Panc1 (cell line): ENCODE data around the gene TMEM129. TPM values are rescaled to one million over a fixed set of nuclear protein-coding genes. Genes with fewer than 3 reads are reported as not detected.

ENCODE experiments used
- ATAC-seq: fragments of 200-7000 bp; cut with Tn5 transposase; 2 replicates; pipeline ENCODE4 v1.9.1; 2020; ENCODE audit warnings: mild to moderate bottlenecking, moderate library complexity
- BruUV-seq: library from RNA; stranded (reverse); fragments of 400-500 nt; replicated peaks from 2 replicates; lab custom pipeline; 2021; lab: Mats Ljungman, UMichigan
- CTCF ChIA-PET: fragments of 300-600 bp; sonication (Branson Sonifier 250); formaldehyde crosslinking; loops from one replicate; lab custom pipeline; 2022; ENCODE audit warnings: antibody characterized with exemption; lab: Charles Lee
- POLR2A ChIA-PET: fragments of 300-600 bp; sonication (Branson Sonifier 250); formaldehyde crosslinking; loops from one replicate; lab custom pipeline; 2022; ENCODE audit warnings: antibody characterized with exemption; lab: Charles Lee
- DNase-seq: peaks from one replicate; pipeline ENCODE4 v3.0.0-alpha.2; 2010; ENCODE audit warnings: low read depth, low spot score
- H3K27ac ChIP-seq: 2 replicates; pipeline ENCODE4 v1.5.1; 2011; ENCODE audit warnings: mild to moderate bottlenecking, low read length, inconsistent platforms
- H3K27me3 ChIP-seq: fragments of 200-500 bp; sonication (Bioruptor generic); 2 replicates; pipeline ENCODE4 v1.6.0; 2014; ENCODE audit warnings: low read length, inconsistent platforms; ENCODE audit not compliant: control insufficient read depth, insufficient read depth
- H3K36me3 ChIP-seq: fragments of 200-500 bp; sonication (Bioruptor generic); 2 replicates; pipeline ENCODE4 v1.5.1; 2014; ENCODE audit warnings: inconsistent platforms, mild to moderate bottlenecking, low read length, moderate library complexity; ENCODE audit not compliant: control insufficient read depth, insufficient read depth
- H3K4me1 ChIP-seq: 2 replicates; pipeline ENCODE4 v1.5.1; 2011; ENCODE audit warnings: inconsistent platforms, mild to moderate bottlenecking, low read length, moderate library complexity; ENCODE audit not compliant: control insufficient read depth, insufficient read depth
- H3K4me3 ChIP-seq, 2 experiments: 2 replicates each; pipeline ENCODE4 v1.5.1; 2011 to 2012; ENCODE audit warnings: low read depth in 2 of 2, low read length in 2 of 2, mild to moderate bottlenecking in 2 of 2, inconsistent platforms in 1 of 2, moderate library complexity in 1 of 2
- H3K9me3 ChIP-seq: fragments of 200-500 bp; sonication (Bioruptor generic); 2 replicates; pipeline ENCODE4 v1.5.1; 2014; ENCODE audit warnings: low read depth, mild to moderate bottlenecking, inconsistent platforms, low read length, moderate library complexity; ENCODE audit not compliant: control insufficient read depth, insufficient read depth
- CTCF ChIP-seq: fragments of 450-650 bp; IDR thresholded peaks from 2 replicates; pipeline ENCODE4 v1.5.1; 2017; ENCODE audit warnings: mild to moderate bottlenecking
- POLR2AphosphoS5 ChIP-seq: IDR thresholded peaks from 2 replicates; pipeline ENCODE4 v1.6.1; 2012; ENCODE audit warnings: mild to moderate bottlenecking, low read depth, low read length, moderate library complexity
- REST ChIP-seq, 2 experiments: IDR thresholded peaks; 2 replicates each; pipeline ENCODE4 v1.6.1; 2011 to 2012; ENCODE audit warnings: low read depth in 2 of 2, control low read depth in 1 of 2, low read length in 1 of 2, mild to moderate bottlenecking in 1 of 2, moderate library complexity in 1 of 2; ENCODE audit not compliant: insufficient read depth in 1 of 2
- SIN3A ChIP-seq: IDR thresholded peaks from 2 replicates; pipeline ENCODE4 v1.6.1; 2012; ENCODE audit warnings: low read depth, mild to moderate bottlenecking, low read length, moderate library complexity, borderline replicate concordance; ENCODE audit not compliant: insufficient read depth
- TCF7L2 ChIP-seq: IDR thresholded peaks from 2 replicates; pipeline ENCODE4 v1.6.1; 2011; ENCODE audit warnings: mild to moderate bottlenecking, low read depth, low read length, inconsistent platforms
- in situ Hi-C: cut with HindIII; loops from 2 replicates; pipeline ENCODE4 v1.10.0; 2016; ENCODE audit warnings: low sequenced_read_pairs, low pct_unique_long_range_greater_than_20kb
- intact Hi-C: fragments of 100-400 bp; cut with micrococcal nuclease; formaldehyde crosslinking; loops from one replicate; pipeline ENCODE4 v1.10.0; 2022; ENCODE audit not compliant: unreplicated experiment
- total RNA-seq: library from RNA; stranded (reverse); gene quantifications from one replicate; pipeline ENCODE4 v1.2.1, GENCODE V29; 2021; ENCODE audit not compliant: unreplicated experiment

TMEM129 gene
- total RNA-seq, 1 experiment from 2014 or later, result 32.6 TPM

GRCh38 chr4:1685235-1686150 is 35.6 kb downstream of the TMEM129 start:
- no TSS peak for BruUV-seq
- Histone ChIP-seq H3K27me3 (no peaks in the 10 kb centered on the region), H3K9me3 (no peaks in the 10 kb centered on the region), H3K4me1 (peaks cover 15% of the 10 kb centered on the region), H3K36me3 (no peaks in the 10 kb centered on the region; the same call in none of the 2 replicates), H3K27ac (0 out of 2 replicates have a peak overlapping the region, but pooled peaks have one; percentile 65), H3K4me3 (peak overlapping the region; percentile 50 to 55; a peak in 3 of 4 replicates)
- intact Hi-C loops, result no loop called here
- ATAC-seq (no peak), DNase-seq (no peak)
- in situ Hi-C loops, result no loop called here
- ChIA-PET POLR2A (no interaction called here), CTCF (no interaction called here)
- TF ChIP-seq POLR2AphosphoS5 (no peak), SIN3A (no peak), TCF7L2 (no peak)

- ChIA-PET CTCF (no interaction called here), POLR2A (no interaction called here)
- Histone ChIP-seq H3K27me3 (no peaks in the 10 kb centered on the region), H3K4me1 (peaks cover 15% of the 10 kb centered on the region), H3K4me3 (peak overlapping the region; percentile 50 to 55), H3K9me3 (no peaks in the 10 kb centered on the region), H3K27ac (peak overlapping the region; percentile 65; the same call in 1 of the 2 replicates), H3K36me3 (no peaks in the 10 kb centered on the region; the same call in 1 of the 2 replicates)
- no peak for DNase-seq
- no peak for TF ChIP-seq REST (IDR thresholded peaks at IDR 0.05; ENCODE audit: insufficient read depth in 1 of 2, low read depth in 2 of 2, low read length in 1 of 2)
- no peak for TF ChIP-seq CTCF
- no peak for TF ChIP-seq SIN3A
- TF ChIP-seq TCF7L2, result no peak
- TF ChIP-seq POLR2AphosphoS5, result no peak
- in situ Hi-C loops, result no loop called here
- intact Hi-C loops, result no loop called here
- BruUV-seq, result no TSS peak
- ATAC-seq, result peak; percentile 63
Measured at GRCh38 chr4:1684506-1685234, 36.5 kb downstream of the TMEM129 start.
